ENCODE data around the gene CALML4.

DNA sequence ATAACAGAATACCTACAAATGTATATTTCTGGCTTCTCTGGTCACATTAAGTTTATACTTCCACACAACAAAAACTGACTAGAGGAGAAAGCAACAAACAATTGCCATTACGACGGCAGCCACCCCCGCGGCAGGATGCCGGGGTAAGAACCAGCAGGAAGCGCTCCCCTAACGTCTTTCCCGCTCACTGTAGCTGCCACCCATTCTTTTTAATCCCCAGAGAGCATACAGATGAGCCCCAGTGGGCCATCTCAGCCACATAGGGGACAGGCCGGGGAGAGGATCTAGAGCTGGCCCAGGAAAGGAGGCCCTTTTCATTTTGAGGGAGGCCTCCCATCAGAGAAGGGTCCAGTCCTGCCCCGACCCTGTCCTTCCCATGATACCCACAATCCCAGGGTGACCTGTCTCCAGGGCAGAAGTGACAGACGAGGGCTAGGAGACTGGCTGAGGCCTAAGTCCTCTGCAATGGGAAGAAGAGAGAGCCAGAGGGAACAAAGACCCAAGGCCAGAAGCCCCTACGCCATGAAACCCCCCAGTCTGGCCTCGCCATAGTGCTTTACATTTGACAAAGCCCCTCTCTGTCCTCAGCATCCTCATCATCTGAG is 3.6 kb upstream of the CALML4 start:
- TF ChIP-seq TARDBP (IDR thresholded peaks at IDR 0.05), result no peak
- TF ChIP-seq HDGF (IDR thresholded peaks at IDR 0.05; ENCODE audit: borderline replicate concordance), result no peak
- TF ChIP-seq PKNOX1 (IDR thresholded peaks at IDR 0.05), result no peak
- no peak for TF ChIP-seq FOXM1 (IDR thresholded peaks at IDR 0.05; ENCODE audit: borderline replicate concordance)
- no peak for TF ChIP-seq ARNT (IDR thresholded peaks at IDR 0.05)
- TF ChIP-seq BHLHE40 (IDR thresholded peaks at IDR 0.05; ENCODE audit: borderline replicate concordance), result no peak
- no peak for TF ChIP-seq SP1 (IDR thresholded peaks at IDR 0.05)
- no peak for TF ChIP-seq CTBP1 (IDR thresholded peaks at IDR 0.05; ENCODE audit: borderline replicate concordance)
- TF ChIP-seq FOXK2 (IDR thresholded peaks at IDR 0.05), result no peak
- TF ChIP-seq L3MBTL2 (conservative IDR thresholded peaks at IDR 0.05), result no peak
- TF ChIP-seq ZNF384 (IDR thresholded peaks at IDR 0.05), result no peak
- TF ChIP-seq ELF4 (IDR thresholded peaks at IDR 0.05), result no peak
- TF ChIP-seq SUZ12 (IDR thresholded peaks at IDR 0.05), result no peak
- no peak for TF ChIP-seq FOXA1 (IDR thresholded peaks at IDR 0.05)

All from HEK293T (cell line).